ENCODE measurements around the gene YIPF1.
"Not testable (repeated sequence)": the region's sequence is repeated elsewhere in the genome, so short reads cannot be mapped to it uniquely, and the experiment has no call there.

Gene YIPF1

DNA sequence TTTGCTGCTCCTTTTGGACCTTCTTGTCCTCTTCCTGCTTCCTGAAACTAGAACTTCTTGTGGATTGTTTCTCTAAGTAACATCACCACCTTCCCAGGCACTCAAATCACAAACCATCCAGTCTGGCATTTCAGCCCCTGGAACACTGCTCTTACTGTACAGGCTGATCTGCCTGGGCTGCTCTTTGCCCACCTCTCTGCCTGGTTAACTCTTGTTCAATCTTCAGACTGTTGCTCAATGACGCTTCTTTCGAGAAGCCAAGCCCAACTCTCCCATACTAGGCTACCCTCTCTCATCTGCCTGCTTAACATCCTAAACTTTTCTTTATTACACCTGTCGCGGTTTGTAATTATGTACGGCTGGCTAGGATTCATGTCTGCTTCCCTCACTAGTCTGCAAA, 5.0 kb upstream of the YIPF1 start:
- no peak for DNase-seq (ENCODE audit: low read depth)

DNA sequence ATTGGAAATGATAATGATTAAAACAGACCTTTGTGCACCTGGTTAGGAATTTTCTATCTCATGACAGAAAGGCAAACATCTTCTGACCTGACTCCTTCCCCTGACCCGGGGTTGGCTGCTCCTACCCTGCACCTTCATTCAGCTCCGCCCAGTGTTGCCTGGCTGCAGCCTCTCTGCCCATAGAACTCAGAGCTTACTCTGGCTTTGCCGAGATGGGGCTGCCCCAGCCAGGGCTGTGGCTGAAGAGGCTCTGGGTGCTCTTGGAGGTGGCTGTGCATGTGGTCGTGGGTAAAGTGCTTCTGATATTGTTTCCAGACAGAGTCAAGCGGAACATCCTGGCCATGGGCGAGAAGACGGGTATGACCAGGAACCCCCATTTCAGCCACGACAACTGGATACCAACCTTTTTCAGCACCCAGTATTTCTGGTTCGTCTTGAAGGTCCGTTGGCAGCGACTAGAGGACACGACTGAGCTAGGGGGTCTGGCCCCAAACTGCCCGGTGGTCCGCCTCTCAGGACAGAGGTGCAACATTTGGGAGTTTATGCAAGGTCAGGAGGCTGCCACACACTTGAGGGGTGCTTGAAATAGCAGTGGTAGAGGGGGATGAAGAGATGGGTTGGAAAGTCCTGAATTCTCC, 4.5 kb upstream of the YIPF1 start, which contains the start of gene DIO1:
Gene DIO1 (plus strand): TSS at position 189 of the 638 bp plus-strand sequence. CDS start 24 bp downstream, at position 213.
- DNase-seq (ENCODE audit: low read depth), result no peak

DNA sequence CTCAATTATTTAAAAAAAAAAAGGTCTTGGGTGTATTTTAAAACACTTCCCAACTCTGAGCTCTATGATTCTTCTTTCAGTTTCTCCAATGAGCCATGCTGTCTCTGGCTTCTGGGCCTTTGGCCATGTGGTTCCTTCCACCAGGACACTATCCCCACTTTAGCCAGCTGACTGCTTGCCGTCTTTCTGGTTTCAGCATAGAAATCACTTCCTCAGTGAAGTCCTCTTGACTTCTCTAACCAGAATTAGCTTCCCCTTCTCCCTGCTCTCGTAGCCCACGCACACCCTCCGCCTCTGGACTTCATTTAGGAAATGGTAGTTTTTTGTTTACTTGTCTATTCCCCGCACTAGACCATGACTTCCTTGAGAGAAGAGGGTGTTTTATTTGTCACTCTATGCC, 3.3 kb upstream of the YIPF1 start:
- no peak for DNase-seq (ENCODE audit: low read depth)

DNA sequence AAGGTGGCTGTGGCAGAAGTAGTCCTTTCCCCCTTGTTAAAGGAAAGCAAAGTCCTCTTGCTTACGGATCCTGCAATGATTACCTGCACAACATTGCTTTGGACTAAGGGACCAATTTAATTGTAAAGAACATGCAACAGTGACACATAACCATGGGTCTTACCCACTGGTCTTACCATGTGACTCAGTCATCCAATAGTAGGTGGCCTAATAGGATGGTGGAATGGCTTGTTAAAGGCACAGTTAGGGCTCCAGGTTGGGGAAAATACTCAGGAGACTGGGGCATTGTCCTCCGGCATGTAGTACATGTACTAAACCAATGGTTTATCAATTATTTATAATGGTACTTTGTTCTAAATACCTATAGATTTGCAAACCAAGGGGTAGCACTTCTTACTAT, 2.1 kb upstream of the YIPF1 start:
- no peak for DNase-seq (ENCODE audit: low read depth)

DNA sequence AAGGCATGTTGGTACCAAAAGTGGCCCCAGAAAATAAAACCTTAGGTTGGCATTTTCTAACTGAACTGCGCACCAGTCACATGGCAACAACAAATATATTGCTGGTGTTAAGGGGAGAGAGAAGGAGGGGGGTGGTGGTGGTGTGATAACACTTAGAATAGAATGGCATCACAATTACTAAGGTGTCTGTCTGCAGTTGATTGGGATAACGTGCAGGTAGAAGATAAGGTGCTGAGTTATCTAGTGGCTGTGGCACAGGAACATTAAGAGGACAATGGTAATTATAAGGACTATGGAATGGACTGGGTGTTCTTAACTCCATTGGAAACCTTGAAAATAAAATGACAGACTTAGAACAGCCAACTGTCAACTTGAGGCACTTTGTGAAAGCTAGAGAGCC, 1.4 kb upstream of the YIPF1 start:
- no peak for DNase-seq (ENCODE audit: low read depth)

DNA sequence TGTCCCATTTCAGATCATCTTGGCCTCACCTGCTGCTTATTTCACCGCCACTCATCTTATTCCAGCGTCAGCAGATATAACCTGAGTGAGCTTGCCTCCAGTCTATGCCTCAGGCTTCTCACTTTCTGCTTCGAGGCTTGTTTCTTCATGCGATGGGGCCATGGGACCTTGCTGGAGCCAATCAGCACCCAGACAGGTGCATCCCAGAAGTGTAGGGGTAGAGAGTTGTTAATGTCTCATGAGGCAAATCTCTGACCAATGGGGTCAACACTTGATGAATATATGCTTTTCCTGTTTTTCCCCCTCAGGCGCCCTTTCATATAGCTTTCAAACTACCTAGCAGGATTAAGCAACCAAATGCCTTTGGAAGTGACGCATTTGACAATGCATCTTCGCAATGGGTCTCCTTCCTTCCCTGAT, 935 bp upstream of the YIPF1 start:
- peak; percentile 22 for DNase-seq (ENCODE audit: low read depth)

DNA sequence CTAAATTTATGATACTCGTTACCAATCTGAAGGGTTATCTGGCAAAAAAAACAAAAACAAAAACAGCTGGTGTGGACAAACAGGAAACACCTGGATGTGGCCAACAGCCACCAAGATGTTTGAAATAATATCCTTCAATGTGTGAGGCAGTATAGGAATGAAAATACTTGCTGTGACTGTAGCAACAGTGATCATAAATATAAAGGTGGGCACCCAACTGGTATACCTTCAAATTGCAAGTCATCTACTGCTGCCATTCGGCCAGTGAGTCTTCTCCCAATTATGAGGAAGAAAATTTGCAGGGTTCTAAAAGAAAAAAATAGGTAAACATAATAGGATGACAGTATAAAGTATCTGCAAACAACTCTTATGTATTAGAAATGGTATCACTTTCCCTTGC, 916 bp downstream of the YIPF1 start:
- no peak for DNase-seq (ENCODE audit: low read depth)

DNA sequence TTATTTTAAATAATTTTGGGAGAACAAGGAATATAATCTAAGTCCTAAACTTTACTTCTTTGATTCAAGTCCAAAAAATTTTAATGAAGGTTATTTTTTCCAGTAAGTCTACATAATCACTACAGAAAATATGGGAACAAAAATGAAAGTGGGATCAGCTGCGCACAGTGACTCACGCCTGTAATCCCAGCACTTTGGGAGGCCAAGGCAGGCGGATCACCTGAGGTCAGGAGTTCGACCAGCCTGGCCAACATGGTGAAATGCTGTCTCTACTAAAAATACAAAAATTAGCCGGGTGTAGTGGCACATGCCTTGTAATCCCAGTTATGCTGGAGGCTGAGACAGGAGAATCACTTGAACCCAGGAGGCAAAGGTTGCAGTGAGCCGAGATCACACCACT, 6.0 kb downstream of the YIPF1 start:
- not testable (repeated sequence) for DNase-seq (ENCODE audit: low read depth)

DNA sequence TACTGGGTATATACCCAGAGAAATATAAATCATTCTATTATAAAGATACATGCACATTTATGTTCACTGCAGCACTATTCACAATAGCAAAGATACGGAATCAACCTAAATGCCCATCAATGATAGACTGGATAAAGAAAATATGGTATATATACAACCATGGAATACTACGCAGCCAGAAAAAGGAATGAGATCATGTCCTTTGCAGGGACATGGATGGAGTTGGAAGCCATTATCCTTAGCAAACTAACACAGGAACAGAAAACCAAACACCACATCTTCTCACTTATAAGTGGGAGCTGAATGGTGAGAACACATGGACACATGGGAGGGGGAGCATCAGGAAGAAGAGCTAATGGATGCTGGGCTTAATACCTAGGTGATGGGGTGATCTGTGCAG, 7.7 kb downstream of the YIPF1 start:
- DNase-seq (ENCODE audit: low read depth), result not testable (repeated sequence)

DNA sequence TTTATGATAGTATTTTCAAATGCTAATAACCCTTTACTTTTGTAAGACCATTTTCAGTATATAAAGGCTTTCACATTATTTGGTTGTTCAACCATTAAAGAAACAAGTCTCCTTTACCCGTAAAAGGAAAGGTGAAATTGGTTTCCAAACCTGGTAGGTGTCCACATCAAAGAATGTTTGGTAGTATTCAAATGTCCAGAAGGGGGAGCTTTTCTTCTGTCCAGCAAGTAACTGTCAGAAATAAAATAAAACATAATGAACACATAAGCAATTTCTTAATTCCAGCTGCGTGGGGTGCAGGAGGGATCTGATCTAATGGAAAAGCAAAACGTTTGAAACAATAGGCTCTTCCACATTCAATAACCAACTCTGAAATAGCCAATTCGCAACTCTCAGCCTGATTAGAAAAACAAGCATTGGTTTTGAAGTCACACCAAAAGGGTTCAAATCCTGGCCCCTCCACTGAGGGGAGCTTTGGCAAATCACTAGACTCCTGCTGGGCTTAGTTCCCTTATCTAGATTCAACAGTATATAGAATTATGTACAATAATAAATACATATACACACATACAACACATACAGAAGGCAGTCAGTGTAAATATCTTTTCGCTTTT, 11.0 kb downstream of the YIPF1 start:
- no peak for DNase-seq (ENCODE audit: low read depth)

DNA sequence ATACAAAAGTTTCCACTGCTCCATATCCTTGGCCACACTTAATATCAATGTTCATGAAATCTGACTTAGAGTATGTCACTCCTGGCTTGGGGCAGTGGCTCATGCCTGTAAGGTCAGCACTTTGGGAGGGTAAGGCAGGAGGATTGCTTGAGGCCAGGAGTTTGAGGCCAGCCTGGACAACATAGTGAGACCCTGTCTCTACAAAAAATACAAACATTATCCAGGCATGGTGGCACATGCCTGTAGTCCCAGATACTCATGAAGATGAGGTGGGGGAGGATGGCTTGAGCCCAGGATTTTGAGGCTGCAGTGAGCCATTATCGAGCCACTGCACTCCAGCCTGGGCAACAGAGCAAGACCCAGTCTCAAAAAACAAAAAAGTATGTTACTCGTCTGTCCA, 14.4 kb downstream of the YIPF1 start:
- DNase-seq (ENCODE audit: low read depth), result not testable (repeated sequence)

DNA sequence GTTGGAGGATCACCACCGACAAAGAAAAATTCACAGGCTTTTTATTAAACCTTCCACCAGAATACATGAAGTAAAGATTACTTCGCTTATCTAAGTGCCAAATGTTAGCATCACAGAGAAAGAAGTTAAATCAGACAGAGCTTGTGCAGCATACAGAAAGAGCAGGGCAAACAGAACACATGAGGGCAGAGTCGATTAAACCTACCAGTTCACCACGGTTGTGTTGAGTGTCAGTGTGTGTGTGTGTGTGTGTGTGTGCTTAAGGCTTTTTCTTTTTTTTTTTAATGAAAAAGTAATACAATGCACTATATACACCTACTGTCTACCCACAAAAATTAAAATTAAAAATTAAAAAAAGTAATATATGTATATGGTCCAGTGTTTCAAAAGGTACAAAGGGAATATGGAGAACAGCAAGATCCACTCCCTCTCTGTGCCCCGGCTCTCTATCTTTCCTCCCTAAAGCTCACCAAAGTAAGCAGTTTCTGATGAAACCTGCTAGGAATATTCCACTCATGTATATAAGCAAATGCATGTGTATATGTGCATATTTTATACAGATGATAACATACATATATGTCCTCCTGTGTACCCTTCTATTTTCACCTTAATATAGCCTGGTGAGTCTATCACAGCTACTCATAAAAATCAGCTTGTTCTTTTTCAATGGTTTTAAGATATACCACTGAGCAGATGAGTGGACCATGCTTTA, 17.7 kb downstream of the YIPF1 start:
- DNase-seq (ENCODE audit: low read depth), result no peak

DNA sequence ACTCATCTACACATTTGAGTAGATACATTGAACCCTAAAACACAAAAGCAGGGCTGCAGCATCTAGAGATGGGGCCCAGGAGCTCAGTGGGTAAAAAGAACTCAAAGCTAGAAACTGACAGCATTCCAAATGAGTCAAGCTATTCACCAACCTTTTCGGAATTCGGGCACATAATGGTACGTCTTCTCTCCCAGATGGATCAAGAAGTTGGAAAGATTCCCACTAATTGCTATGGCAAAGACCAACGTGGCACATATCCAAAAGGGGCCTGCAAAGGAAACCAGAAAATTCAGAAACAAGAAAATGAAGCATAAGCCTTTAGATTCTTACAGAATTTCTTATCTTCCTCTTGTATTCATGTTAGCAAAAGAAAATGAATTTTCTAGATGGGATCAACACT, 18.4 kb downstream of the YIPF1 start:
- no peak for DNase-seq (ENCODE audit: low read depth)

DNA sequence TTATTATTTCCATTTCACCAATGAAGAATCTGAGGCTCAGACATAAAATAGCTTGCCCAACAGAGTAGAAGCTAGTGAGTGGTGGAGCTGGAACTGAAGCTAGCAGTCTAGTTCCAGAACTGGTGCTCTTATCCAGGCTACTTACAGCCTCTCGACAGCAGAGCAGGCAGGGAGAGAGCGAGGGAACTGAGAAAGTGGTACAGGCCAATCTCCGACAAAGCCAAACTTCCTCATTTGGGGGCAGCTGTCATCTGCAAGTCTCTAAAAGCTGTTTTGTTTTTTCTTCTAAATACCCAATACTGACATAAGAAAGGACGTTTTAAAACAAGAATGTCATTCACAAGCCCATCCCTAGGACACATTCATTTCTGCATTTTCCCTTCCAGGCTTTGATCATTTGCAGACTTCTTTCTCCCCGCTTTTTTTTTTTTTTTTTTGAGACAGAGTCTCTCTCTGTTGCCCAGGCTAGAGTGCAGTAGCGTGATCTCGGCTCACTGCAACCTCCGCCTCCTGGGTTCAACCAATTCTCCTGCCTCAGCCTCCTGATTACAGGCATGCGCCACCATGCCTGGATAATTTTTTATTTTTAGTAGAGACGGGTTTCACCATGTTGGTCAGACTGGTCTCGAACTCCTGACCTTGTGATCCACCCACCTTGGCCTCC, 20.0 kb downstream of the YIPF1 start:
- no peak for DNase-seq (ENCODE audit: low read depth)

DNA sequence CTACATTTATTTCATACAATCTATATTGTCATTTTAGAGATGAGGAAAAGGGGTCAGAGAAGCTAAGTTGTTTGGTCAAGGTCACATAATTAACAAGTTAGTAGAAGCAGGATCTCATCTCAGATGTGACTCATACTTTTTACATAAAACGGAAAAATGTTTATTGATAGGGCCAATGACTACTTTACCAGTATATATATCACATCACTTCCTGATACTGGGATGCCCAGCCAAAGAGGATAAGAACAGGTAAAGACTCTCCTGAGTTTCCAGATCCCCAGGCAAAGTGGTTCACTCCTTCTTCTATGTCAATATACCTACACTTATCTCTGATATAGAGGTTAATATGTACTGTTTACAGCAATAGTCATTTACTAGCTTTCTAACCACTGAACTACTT, 21.0 kb downstream of the YIPF1 start:
- no peak for DNase-seq (ENCODE audit: low read depth)

DNA sequence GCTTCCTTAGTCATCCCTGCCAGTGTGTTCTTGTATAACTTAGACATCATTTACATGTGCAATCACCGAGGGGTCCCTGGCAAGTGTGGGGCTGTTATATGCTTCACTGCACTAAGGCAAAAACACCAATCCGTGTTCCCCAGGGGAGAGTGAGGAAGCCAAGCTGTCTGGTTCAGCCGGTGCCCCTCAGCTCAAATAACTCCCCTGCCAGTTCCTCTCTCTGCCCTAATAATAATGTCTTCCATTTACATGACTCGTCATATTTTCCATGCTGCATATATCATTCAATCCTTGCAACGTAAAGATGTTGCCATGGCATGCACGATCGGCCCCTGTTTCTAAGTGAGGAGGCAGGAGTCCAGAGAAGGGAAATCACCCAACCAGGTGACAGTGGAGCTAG, 27.1 kb downstream of the YIPF1 start:
- no peak for DNase-seq (ENCODE audit: low read depth)

DNA sequence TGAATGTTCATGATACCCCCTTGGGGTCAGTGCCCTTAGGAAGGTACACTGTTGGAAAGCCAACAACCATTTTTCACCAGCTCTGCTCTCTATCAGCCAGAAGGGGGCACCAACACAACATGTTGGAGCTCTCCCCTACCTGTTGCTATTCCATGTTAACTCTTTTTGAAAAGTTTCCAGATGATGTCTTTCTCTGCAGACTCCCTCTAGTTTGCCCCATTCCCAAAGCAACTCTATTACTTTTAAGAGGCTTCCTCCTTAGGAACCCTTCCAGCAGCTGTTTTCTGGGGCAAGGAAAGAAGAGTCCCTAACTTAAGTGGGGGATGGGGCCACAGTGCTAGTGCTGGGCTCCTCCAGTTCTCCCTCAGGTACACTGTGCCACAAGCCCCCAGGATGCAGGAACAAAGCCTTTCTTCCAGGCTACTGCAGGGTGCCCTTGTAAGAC, 28.6 kb downstream of the YIPF1 start:
- peak; percentile 23 for DNase-seq (ENCODE audit: low read depth)

DNA sequence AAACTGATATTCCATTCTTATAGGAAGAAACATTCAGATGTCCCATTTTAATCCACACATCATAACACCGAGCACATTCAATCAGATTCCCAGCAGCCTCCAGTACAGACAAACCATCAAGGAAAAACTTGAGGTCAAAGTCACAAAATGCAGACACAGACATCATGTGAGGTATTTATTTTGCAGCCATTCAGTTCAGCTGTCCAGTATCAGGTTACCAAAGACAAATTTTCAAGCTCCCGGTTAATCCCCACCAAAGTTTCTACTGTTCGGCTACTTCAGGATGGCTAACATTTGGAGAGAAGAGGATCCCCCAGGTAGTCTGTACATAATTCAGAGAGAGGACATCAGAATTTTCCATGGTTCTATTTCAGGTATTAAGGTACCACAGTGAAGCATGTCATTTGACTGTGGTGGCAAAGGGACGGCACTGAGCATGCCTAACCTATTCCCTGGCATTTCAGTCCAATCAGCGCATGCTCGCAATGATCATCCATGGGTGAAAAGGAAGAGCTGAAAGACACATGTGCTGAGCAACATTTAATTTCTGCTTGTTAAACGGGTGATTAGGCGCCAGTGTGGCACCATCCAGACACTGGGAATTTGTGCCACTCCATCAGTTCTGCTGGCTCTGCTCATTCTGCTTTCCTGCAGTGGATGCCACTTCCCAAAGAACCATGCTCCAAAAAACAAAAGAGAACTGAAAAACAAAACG, 37.9 kb downstream of the YIPF1 start:
- no peak for DNase-seq (ENCODE audit: low read depth)

DNA sequence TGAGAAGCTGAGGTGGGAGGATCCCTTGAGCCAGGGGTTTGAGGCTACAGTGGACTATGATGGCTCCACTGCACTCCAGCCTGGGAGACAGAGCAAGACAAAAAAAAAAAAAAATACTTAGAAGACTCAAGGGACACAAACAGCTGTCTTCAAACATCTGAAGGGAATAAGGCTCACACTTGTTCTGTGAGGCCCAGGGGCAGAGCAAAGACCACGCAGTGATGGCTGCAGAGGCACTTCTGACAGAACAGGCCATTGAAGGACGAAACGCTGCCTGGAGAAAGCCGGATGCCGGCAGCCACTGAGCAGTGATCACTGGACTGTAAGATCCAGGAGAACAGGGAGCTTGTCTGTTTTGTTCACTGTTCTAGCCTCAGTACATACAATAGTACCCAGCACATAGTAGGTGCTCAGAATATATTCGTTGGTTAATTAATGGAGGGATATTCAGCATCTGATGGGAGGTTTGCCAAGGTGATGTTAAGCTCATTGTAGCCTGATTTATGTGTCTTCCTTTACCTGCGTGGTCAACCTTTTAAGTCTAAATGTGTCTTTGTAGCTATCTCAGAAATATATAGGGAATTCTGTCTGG, 39.4 kb downstream of the YIPF1 start:
- DNase-seq (ENCODE audit: low read depth), result no peak

DNA sequence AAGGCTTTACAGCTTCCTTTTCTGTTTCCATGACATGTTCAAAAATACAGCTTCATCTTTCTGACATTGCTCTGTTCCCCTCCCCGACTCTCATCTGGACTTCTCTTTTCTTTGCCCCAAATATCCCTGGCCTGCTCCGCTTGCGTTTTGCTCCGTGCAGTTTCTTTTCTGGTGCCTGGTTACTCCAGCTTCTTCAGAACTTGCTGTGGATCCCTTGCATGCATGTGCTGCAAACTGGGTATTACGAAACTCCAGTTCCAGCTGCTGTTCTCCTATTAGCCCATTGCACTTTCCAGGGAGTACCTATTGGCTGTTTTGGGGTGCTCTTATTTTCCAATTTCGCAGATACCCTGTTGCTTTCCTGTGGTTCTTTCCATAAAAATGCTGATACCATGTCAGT, 41.6 kb downstream of the YIPF1 start:
- DNase-seq (ENCODE audit: low read depth), result no peak

DNA sequence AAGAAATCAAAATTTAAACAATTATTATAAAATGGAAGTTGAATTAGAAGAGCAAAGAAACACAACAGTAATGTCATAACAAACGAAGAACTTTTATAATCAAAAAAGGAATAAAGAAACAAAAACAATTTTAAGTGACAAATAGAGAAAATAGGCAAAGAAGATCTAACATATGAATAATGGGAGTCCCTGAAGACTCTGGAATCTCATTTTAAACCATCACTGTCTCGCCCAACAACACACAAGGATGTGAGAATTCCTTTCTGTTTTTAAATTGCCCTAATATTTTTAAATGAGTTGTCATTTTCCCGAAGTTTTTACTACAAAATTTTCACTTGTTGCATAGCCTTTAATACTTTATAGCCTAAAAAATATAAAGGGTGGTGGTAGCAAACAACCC, 47.2 kb downstream of the YIPF1 start:
- no peak for DNase-seq (ENCODE audit: low read depth)

DNA sequence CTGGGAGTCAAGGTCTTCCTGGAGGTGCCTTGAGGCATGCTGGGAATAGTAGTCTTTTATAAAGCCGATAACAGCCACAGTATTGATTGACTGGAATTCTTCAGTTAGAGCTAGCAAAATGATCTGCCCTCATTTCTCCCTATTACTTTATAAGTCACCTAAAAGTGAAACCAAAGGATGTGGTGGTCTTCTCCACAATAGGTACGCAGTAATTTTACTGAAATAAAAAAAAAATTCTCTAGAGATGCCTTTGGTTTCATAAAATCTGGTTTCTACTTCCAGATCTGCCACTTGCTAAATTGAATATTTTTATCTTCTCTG, 51.0 kb downstream of the YIPF1 start:
- DNase-seq (ENCODE audit: low read depth), result no peak

Data from activated T-cell treated with anti-CD3 and anti-CD28 coated beads for 24 hours (primary cell).